GM12872 (cell line): ENCODE results near the gene GGNBP2.

Experiments
- TF ChIP-seq, protein P1 (sequence below): IDR thresholded peaks from 3 replicates; pipeline ENCODE4 v1.5.1; 2011; ENCODE audit warnings: low read depth, mild to moderate bottlenecking, low read length, moderate library complexity; ENCODE audit not compliant: insufficient read depth

The GGNBP2 gene

DNA sequence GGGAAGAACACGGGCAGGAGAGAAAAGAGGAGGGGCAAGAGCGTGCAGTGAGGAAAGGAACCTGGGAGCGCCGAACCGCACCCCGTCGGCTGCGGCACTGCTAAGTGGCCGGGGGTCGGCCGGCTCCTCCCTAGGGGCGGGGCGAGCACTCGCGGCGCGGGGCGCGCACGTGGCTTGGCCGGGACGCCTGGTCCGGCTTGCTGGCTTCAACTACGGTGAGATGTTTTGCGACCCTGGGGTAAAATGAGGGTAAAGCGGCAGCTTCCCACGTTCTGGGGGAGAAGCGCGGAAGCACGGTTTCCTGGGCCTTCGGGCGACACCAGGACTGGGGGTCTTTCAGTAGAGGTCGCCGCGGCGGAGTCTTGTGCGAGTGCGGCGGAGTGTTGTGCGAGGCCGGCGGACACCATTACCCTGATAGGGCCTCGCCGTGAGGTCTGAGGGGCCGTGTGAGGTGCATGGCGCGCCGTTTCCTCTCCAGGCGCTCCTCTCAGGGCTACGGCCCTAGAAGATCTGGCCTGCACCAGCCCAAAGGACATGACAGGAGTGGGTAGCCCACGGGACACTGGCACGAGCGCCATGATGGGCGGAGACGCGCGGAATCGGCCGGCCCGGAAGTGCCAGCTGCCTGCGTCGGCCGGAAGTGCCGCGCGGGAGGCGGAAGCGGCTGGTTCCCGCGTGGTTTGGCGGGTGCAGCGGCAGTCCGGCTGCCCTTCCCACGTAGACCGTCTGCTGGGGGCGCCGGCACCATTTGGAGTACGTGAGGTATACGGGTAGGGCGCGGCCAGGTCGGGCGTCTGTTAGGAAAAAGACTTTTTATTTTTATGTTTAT lies 9.7 kb upstream of the GGNBP2 start, which contains the start of the genes MYO19 and PIGW:
MYO19 (minus strand) TSS at position 29 of the 829 bp plus-strand sequence. CDS start 2,330 bp downstream, outside the sequence.
PIGW (plus strand) TSS at position 148 of the 829 bp plus-strand sequence. CDS start 2,115 bp downstream, outside the sequence.
- TF ChIP-seq, protein P1, sequence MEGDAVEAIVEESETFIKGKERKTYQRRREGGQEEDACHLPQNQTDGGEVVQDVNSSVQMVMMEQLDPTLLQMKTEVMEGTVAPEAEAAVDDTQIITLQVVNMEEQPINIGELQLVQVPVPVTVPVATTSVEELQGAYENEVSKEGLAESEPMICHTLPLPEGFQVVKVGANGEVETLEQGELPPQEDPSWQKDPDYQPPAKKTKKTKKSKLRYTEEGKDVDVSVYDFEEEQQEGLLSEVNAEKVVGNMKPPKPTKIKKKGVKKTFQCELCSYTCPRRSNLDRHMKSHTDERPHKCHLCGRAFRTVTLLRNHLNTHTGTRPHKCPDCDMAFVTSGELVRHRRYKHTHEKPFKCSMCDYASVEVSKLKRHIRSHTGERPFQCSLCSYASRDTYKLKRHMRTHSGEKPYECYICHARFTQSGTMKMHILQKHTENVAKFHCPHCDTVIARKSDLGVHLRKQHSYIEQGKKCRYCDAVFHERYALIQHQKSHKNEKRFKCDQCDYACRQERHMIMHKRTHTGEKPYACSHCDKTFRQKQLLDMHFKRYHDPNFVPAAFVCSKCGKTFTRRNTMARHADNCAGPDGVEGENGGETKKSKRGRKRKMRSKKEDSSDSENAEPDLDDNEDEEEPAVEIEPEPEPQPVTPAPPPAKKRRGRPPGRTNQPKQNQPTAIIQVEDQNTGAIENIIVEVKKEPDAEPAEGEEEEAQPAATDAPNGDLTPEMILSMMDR: no peak

DNA sequence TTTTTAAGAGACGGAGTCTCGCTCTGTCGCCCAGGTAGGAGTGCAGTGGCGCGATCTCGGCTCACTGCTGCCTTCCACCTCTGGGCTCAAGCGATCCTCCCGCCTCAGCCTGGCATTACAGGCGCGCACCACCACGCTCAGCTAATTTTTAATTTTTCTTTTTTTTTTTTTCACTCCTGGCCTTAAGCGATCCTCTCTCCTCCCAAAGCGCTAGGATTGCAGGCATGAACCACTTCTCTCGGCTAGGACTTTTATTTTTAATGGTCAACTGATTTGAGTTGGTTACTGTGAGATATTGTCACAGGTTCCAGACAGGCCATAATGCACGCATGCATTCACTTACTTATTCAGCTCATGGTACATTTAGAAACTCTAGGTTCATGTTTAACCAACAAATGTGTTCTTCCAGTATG lies 9.0 kb upstream of the GGNBP2 start:
- TF ChIP-seq, protein P1: no peak

DNA sequence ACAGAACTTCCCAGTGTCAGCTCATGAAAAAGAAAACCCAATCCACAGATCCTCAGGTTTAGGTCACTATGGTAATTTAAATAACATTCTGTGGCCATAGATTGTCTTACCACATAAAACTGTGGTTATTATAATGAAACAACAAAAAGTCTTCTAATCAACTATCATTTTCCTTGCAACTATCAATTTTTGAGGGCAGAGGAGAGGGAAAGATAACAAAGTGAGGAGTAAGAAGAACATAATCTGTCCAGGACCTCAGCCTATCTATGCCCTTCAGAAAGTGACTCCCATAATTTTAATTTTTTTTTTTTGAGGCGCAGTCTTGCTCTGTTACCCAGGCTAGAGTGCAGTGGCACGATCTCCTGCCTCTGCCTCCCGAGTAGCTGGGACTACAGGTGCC lies 4.0 kb upstream of the GGNBP2 start:
- TF ChIP-seq, protein P1: no peak

DNA sequence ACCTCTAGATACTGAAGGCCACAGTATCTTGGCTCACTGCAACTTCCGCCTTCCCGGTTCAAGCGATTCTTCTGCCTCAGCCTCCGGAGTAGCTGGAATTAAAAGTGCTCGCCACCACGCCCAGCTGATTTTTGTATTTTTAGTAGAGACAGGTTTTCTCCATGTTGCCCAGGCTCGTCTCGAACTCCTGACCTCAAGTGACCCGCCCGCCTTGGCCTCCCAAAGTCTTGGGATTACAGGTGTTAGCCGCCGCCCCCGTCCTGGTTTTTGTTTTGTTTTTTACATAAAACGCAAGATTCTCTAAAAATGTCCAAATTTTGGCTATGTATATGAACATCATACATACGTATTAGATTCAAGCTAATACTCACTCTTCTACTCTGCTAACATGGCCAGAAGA lies 2.0 kb upstream of the GGNBP2 start:
- TF ChIP-seq, protein P1: no peak

DNA sequence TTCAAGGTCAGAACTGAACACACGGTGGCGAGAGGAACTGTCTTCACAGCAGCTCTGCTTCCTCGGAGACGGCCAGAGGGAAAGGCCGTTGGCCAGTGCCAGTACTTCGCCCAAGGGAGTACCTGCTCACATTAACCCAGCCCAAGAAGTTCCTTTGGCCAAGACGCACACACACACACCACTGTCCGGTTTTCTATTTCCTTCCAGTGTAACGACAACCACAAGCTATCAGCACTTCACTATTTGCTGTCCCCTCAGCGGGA lies 744 bp upstream of the GGNBP2 start:
- TF ChIP-seq, protein P1: 0 out of 3 replicates have a peak, but pooled peaks have one; percentile 18

DNA sequence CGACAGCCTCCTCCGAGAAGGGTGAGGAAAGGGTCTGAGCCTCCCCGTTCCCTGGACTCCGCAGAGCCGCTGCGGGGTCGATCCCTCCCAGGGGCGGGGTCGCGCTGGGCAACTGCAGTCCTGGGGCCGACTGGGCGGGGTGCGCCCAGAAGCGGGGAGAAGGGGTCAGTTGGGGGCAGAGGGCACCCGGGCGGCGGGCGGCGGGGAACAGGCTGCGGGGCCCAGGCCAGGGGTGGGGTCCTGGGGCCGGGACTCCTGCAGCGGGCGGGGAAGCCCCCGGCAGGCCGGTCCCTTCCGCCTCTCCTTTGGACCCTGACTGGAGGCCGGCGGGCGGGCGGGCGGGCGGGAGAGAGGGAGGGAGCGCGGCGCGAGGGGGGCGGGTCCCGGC lies 352 bp downstream of the GGNBP2 start:
- TF ChIP-seq, protein P1: no peak

DNA sequence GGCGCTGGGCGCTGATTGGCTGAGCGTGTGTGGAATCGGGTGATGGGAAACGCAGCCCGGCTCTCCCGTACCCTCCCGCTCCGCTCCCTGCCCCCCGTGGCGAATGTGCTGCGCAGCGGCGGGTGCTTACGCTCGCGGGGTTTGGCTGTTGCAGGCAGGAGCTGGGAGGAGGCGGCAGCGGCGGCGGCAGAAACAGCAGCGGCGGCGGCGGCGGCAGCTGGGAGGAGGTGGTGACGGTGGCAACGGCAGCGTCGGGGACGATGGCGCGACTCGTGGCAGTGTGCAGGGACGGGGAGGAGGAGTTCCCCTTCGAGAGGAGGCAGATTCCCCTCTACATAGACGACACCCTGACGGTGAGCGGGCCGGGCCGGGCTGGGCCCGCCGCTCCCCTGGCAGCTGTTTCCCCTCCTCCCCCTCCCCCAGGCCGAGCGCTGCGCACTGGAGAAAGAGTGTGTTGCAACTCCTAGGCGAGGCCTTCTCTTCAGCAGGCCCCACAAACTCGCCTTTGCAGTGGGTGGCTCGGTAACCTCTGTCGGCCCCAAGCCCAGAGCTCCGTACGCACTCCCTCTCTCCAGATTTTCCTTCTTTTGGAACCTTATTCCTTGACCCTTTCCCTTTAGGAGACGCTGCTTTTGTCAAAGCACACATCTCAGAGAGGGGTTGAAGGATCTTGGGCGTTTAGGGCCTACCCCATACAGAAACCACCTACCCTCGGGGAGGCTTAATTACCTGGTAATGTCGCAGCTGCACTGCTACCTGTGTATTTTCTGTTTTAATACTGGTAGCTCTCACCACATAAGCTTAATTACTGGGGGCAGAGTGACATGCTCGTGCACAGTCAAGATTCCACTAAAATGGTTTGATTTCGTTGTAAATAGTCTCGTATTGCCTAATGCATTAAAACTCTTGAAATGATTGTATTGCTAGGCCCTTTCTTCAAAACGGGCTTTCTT lies 1.0 kb downstream of the GGNBP2 start:
- TF ChIP-seq, protein P1: 0 out of 3 replicates have a peak, but pooled peaks have one; percentile 11
